GM18517 (cell line): ENCODE measurements around the gene C16orf74.

Experiments used
- ATAC-seq: cut with Tn5 transposase; IDR thresholded peaks from one replicate; pipeline ENCODE4 v1.9.1; 2021; ENCODE audit warnings: mild to moderate bottlenecking, moderate library complexity; ENCODE audit not compliant: unreplicated experiment

Gene C16orf74

DNA sequence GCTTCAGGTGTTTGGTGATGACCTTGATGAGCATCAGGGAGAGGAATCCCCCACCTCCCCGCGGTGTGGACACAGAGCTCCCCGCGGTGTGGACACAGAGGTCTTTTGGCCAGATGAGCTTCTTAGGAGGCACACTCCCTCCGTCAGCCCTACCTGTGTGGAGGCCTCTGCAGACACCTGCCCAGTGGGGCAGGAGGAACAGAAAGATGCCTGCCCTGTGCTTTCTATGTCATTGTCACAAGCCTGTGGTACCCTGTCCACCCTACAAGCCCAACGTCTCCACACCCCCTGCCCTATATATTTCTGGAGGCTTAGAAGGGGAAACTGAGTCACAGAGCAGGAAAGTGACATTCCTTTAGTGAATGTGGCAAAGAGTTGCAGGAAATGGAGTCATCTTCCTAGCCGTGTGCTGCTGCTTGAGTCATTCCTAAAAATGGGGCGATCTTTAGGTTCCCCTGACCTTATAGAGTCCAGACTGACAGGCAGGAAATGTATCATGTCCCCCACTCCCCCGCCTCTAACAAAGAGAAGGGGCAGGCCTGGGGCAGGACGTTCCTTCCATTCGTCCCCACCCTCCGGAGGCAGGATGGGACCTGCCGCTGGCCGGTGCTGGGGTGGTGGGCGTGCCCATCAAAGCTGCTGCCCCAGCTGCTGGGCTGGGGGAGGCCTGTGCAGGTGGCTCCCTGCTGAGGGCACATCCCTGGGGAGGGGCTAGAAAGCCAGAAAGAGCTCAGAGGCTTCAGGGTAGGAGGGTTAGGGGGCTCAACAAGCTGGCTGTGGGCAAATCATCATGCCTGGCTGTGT is 1.0 kb upstream of the C16orf74 start:
- ATAC-seq: no peak

DNA sequence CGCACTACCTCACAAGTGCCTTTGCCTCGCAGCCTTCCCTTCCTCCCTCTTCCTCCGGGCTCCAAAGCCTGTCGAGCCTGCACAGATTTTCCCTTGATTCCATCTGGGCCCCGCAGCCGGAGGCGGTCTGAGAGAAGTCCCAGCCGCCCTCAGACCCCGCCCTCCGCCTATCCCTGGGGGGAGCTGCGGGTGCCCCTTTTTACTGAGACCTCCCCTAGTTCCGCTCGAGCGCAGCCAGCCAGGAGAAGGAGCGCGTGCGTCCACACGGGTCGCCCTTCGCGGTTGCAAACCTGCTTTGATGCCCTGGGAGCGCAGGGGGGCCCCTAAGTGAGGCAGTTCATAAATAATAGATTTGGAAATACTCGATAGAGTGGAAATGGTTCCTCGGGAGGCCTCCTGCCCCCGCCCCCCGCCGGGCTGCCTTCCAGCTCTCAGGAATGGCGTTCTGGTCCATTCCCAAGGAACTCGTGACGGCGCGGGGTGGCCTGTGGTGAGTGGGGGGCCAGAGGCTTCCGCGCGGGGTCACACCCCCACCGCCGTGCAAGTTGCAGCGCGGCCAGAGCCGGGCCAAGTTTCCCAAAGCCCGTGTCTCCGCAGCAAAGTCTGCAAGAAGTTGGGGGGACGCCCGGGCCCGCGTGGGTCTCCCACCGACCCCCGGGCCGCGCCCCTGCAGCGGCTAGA is 610 bp downstream of the C16orf74 start:
- ATAC-seq: no peak

DNA sequence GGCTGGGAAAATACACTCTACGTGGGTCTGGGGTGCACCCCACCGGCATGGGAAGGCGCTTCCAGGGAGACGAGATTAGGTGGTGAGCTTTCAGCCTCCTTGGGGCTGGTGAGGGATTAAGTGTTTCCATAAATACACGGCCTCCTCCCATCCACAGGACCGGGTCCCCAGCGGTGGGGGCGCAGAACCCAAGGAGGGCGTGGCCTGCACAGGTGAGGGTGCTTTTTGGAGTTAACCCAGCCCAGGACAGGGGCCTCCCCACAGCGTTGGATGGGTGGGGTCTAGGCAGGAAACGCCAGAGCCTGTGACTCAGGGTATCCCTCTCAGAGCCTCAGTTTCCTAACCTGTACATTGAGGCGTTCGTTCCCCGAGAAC is 1.1 kb downstream of the C16orf74 start:
- no peak for ATAC-seq

DNA sequence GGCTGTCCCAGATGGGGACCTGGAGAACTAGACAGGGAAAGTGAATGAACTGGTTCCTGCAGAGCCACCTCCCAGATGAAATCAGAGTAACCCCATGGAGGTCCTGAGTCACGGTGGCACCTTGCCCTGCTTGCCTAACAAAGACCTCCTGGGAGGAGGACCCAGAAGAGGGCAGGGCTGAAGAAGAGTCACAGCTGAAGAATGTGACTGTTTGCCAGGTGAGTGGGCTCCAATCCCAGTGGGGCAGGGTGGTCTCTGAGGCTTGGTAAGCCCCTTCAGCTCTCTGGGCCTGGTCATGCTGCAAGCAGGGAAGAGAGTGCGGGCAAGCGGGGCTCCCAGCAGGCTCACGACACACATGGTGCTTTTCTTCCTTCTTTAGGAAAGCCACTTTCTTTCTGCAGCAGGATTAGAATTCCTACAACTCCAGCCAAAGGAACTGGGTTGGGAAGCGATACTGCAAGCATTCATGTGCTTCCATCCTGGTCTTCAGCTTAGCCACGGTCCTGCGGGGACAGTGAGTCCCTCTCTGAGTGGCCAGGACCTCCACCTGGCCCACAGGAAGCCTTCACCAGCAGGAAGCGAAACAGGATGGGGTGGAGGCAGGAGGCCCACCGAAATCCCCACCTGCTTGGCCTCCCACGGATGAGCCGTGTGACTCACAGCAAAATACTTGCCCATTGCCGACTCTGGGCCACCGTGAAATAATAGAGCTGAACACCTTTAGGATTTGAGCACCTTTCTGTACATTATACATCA is 4.3 kb downstream of the C16orf74 start:
- ATAC-seq: no peak

DNA sequence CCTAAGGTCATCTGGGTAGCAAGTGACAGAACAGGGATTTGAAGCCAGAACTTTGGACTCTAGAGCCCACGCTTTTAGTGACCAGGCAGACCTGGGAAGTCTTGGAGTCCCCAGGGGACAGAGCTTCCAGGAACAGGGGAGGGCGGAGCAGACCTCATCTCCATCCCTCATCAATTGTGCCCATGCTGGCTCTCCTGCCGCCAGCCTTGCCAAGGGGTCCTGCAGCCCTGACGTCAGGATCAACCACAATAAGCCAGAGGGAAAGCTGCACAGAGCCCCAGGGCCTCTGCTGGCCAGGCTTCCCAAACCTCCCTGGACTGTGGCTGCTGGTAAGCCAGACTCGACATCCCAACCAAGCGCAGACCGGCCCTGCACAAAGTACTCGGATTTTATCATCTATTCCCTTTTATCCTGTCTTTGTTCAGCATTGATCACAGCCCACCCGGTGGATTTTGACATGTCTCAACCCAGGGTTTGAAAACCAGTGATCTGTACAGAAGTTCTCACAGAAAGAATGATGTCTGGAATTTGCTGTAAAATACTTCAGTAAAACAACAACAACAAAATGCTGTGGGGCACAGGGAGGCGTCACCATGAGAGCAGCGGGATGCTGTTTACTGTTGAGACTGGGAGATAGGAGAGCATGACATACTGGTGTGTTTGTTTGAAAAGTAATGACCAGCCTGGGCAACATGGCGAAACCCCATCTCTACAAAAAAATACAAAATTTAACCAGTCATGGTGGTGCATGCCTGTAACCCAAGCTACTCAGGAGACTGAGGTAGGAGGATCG is 11.8 kb downstream of the C16orf74 start:
- ATAC-seq: no peak

DNA sequence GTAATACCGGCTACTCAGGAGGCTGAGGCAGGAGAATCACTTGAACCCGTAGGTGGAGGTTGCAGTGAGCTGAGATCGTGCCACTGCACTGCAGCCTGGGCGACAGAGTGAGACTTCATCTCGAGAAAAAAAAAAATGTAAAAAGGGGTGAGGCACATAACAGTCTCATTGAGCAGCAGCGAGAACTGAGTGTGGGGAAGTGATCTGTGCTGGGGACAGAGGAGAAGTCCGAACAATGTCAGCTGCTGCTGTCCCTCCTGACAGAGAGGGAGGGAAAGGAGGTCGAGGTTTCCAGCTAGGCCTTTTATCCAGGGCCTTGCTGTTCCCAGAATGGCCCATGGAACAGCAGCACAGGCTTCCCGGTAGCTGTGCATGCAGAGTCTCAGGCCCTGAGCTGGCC is 14.0 kb downstream of the C16orf74 start:
- no peak for ATAC-seq

DNA sequence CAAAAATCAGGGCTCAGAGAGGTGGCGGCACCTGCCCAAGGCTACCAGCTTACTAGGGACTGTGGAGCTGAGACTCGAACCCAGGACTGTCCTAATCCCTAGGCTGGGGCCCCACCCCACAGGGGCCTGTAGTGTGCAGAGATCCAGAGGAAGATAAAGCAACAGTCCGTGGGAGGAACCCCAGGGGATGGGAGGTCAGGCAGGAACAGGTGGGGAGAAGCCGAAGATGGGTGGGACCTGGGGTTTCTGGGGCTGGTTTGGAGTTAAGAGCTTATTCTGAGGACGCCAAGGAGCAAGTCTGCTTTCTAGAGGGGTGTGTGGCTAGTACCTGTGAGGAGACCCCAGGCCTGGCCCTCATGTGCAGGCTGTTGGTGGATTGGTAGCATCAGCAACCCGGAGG is 14.9 kb downstream of the C16orf74 start:
- ATAC-seq: no peak

DNA sequence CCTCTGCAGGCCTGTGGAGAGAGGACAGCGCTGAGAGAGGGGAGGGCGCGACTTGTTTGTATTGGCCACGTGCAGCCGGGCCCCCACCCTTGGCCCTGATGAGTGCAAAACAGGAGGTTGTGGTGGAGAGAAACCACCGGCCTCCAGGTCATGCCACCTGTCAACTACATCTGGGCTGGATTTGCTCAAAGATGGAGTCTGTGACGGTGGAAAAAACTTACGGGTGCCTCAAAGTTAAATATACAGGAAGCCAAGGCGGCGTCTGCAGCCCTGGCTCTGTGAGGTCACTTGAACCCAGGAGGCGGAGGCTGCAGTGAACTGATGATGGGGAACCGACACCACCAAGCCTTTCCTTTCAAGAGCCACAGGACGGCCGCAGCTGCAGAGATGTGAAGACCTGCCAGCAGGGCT is 15.7 kb downstream of the C16orf74 start:
- peak; percentile 58 for ATAC-seq

DNA sequence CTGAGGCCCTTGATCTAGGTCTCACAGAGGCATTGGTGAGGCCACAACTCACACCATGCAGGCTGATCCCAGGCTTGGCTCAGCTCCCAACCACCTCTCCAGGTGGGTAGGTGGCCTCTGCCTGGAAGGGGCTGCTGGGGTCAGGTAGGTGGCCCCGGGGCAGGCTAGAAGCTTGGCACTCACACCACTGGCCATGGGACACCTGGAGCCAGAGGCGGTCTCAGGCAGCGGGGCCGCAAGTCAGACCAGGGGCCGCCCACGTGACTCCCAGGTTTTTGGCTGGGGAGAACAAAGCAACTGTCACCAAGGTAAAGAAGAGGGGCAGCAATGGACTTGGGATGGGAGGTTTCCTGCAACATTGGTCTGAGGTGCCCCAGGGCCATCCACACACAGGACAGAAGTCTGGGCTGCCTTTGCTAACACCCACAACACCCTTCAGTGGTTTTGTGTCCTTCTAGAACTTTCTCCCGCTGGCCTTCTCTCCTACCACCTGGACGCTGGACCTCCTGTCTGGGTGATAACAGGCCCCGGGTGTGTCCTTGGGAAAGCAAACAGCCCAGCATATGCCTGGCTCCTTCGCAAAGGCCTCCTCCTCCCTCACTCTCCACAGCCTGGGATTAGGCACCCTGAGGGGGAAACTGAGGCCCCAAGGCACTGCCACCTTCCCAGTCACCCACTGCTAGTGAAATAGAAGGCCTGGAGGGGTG is 16.4 kb downstream of the C16orf74 start:
- ATAC-seq: no peak

DNA sequence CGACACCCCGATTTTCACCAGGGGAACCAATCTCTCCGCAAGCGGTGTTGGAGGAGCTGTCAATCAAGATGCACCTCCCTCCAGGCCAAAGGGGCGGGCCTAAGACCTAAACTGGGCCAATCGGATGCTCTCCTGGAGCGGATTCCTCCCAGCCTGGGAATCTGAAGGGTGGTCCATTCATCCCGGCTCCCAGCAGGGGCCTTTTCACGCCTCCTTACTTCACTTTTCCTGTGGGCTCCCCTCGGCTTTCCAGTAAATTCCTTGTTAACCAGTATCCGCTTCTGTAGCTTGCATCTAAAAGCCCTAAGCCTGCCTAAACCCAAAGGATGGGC is 17.1 kb downstream of the C16orf74 start:
- no peak for ATAC-seq

DNA sequence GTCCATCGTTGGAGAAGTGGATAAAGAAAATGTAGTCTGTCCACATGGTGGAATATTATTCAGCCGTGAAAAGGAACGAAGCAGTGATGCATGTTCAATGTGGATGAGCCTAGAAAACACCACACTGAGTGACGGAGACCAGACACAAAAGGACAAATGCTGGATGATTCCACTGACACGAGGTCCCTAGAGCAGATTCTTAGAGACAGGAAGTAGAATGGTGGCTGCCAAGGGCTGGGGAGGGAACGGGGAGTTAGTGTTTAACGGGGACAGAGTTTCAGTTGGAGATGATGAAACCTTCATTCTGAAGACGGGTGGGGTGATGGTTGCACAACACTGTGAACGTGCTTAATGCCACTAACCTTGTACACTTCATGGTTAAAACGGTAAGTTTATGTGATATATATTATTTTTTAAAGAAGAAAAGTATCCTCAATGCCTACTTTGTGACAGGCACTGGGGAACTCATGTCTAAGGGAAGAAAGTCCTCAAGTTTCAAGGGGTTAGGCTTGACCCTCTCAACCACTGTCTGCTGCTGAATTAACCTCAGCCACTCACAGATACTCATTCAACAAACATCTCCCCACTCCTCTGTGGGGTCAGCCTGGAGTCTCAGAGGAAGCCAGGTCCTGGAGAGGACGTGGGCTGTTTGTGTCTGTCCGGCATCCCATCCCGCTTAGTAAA is 17.6 kb downstream of the C16orf74 start:
- ATAC-seq: no peak

DNA sequence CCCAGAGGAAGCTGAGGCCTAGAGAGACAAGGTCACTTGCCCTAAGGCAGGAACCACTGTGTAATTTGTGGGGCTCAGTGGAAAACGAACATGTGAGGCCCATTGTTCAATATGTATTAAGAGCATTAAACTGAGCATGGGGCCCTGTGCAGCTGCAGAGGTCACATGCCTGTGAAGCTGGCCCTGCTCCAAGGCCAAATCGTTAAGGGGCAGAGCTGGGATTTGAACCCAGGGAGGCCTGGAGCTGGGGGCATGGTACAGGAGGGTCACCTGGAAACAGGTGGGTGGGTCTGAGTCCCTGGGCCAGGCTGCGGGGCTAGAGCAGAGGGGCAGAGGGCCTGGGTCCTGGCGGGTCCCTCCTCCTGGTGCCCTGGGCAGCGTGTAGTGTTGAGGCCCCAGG is 19.7 kb downstream of the C16orf74 start:
- ATAC-seq: no peak

DNA sequence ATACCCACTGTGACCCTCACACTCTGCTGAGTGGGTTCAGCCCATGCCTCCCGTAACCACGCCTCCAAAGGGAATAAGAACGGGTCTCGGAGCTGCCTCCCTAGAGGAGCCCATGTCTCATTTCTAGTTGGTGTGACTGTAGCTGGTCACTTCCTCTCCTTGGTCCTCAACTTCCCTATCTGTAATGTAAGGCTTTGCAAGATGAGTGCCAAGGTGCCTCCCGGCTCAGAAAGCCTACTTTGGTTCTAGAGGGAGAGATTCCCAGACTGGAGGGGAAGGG is 20.8 kb downstream of the C16orf74 start:
- no peak for ATAC-seq

DNA sequence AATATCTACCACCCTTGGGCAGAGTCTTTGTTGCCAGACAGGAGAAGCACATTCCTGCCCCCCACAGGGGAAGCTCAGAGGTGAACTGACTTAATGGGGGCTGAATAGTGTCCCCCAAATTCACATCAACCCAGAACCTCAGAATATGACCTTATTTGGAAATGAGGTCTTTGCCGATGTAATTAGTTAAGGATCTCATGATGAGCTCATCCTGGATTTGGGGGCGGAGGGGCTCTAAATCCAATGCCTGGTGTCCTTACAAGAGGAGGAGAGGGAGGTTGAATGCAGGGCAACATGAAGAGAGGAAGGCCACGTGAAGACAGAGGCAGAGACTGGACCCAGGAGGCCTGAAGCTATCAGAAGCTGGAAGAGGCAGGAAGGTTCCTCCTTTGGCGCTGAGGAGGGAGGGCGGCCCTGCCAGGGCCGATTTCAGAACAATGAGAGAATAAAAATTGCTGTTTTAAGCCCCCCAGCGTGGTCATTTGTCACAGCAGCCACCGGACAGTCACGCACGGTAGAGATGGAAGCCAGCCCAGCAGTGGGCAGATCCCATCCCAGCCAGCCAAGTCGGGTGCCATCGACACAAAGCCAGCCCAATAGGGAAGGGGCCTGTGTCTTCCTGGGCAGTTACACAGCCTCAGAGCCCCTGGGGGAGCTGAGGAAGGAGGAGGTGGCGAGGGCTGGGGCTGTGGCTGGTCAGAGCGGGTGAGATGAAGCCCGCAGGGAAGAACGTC is 21.3 kb downstream of the C16orf74 start:
- no peak for ATAC-seq

DNA sequence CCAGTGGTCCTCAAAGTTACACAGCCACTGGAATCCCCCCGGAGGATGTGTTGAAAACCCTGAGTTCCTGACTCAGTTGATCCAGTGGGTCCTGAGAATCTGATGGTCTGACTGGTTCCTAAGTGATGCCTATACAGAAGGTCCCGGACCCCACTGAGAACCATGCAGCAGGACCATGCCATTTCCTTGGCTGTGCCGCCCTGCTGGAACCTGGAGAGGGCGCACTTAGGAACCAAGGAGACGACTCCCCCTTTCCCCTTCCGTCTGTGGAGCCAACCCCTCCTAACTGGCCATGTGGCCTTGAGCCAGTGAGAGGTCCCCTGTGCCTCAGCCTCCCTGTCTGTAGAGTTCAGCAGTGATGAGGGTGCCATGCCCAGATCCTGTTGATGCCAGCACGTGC is 22.0 kb downstream of the C16orf74 start:
- no peak for ATAC-seq

DNA sequence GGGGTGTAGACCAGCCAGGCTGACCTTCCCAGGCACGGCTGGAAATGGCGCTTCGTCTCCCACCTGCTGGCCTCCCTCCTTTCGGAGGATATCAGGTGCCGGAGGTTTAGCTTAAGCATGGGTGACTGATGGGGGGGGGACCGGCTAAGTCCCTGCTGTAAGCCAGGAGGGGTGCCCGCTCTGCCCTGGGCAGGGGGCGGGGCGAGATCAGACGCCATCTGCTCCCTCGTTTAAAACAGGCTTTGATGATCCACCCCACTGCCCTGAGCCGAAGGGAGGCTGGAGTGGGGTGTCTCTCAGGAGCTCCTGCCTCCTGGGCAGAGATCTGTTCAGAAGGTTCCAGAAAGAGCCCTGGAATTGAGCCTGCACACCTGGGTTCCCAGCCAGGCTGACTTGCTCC is 26.0 kb downstream of the C16orf74 start:
- no peak for ATAC-seq

DNA sequence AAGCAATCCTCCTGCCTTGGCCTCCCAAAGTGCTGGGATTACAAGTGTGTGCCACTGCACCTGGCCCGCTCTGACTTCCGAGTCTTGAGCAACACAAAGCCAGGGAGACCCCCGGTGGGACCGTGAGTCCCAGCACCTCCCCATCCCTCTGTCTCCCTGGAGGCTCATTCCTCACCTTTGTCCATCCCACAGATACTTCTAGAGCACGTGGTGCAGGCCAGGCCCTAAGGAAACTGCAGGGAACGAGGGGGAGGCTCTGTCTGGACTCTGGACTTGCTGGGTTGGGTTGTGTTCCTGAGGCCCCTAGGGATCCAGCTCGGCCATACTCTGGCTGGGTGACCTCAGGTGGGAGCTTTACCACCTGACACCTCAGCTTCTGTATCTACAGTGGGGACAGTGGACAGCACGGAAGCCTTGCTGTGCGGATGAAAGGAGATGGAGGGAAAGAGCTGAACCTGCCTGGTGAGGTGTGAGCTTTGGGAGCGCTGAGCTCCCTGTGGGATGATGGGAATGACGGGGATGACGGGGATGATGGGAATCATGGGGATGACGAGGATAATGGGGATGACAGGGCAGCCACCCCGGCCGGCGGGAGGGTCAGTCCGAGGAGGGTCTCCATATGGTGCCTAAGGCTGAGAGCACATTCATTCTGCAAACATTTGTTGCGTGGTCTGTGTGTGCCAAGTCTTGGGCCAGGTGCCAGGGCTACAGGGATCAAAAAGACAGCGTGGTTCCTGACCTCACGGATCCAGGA is 26.6 kb downstream of the C16orf74 start:
- ATAC-seq: no peak

DNA sequence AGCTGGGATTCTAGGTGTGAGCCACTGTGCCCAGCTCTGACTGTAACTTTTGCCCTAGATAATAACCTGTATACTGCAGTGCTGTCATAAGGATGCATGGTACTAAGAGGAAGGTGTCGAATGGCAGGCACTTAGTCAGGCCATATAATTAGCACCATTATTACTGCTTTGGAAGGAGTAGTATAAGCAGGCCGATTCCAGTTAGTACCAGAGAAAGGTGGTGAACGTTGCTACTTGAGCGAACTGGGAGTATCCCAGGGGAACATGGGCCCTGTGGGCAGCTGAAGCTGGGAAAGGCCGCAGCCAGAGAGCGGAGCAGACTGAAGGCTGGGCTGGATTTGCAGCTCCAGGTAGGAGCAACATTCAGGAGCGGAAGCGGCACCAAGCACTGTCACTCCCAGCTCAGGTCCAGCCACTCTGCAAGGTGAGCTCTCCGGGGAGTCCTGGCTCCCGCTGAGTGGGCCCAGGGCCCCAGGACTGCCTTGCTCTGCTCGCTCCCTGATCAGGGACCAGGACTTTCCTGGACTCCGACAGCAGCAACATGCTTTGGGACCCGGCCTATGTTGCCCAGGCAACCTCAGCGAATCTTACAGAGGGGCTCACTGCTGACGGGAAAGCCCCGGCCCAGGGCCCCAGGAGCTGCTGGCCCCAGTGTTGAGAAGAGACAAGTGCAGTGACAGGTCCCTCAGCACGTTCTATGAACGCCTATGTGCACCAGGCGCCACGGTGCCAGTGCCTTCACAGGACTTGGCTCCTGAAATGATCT is 28.6 kb downstream of the C16orf74 start:
- ATAC-seq: no peak
